HCT116 (cell line): ENCODE data around the gene AGFG2.

ENCODE experiments used
- CEBPB ChIP-seq: IDR thresholded peaks from 2 replicates; pipeline ENCODE4 v1.6.1; 2012; ENCODE audit warnings: low read depth
- EZH2 ChIP-seq: fragments of 200-600 bp; sonication (generic); IDR thresholded peaks from 2 replicates; pipeline ENCODE4 v1.6.1; 2017; ENCODE audit warnings: antibody characterized with exemption, mixed run types
- EZH2phosphoT487 ChIP-seq: fragments of 200-600 bp; IDR thresholded peaks from 2 replicates; pipeline ENCODE4 v1.6.1; 2018; ENCODE audit warnings: antibody characterized with exemption, borderline replicate concordance
- POLR2A ChIP-seq: IDR thresholded peaks from 2 replicates; pipeline ENCODE4 v1.7.0; 2011; ENCODE audit warnings: borderline replicate concordance; ENCODE audit not compliant: insufficient read depth, insufficient read length; ENCODE audit errors: extremely low read depth
- RAD21 ChIP-seq: IDR thresholded peaks from 2 replicates; pipeline ENCODE4 v1.6.1; 2012; ENCODE audit warnings: low read depth, mild to moderate bottlenecking
- SIN3A ChIP-seq: IDR thresholded peaks from 2 replicates; pipeline ENCODE4 v1.6.1; 2012; ENCODE audit warnings: low read depth
- YY1 ChIP-seq: IDR thresholded peaks from 2 replicates; pipeline ENCODE4 v1.6.1; 2011; ENCODE audit warnings: low read length, low read depth, moderate library complexity, mild to moderate bottlenecking; ENCODE audit not compliant: insufficient replicate concordance; ENCODE audit errors: extremely low read depth
- TF ChIP-seq, protein P1 (sequence below), 3 experiments: fragments of 200-600 bp in 1 of 3; sonication (generic) in 1 of 3; IDR thresholded peaks in 2 of 3; conservative IDR thresholded peaks in 1 of 3; 2 replicates each; pipeline ENCODE4 v1.5.1; 2012 to 2017; ENCODE audit warnings: low read depth in 2 of 3, low read length in 2 of 3, antibody characterized with exemption in 1 of 3, borderline replicate concordance in 1 of 3, control low read depth in 1 of 3, mild to moderate bottlenecking in 1 of 3, mixed read lengths in 1 of 3, mixed run types in 1 of 3, moderate library complexity in 1 of 3; ENCODE audit not compliant: insufficient read depth in 1 of 3
- TF ChIP-seq, protein P2 (sequence below): IDR thresholded peaks from 2 replicates; pipeline ENCODE4 v1.6.1; 2012; ENCODE audit warnings: low read depth

GRCh38 chr7:100576384-100576993, 37.5 kb downstream of the AGFG2 start:
- TF ChIP-seq, protein P1, sequence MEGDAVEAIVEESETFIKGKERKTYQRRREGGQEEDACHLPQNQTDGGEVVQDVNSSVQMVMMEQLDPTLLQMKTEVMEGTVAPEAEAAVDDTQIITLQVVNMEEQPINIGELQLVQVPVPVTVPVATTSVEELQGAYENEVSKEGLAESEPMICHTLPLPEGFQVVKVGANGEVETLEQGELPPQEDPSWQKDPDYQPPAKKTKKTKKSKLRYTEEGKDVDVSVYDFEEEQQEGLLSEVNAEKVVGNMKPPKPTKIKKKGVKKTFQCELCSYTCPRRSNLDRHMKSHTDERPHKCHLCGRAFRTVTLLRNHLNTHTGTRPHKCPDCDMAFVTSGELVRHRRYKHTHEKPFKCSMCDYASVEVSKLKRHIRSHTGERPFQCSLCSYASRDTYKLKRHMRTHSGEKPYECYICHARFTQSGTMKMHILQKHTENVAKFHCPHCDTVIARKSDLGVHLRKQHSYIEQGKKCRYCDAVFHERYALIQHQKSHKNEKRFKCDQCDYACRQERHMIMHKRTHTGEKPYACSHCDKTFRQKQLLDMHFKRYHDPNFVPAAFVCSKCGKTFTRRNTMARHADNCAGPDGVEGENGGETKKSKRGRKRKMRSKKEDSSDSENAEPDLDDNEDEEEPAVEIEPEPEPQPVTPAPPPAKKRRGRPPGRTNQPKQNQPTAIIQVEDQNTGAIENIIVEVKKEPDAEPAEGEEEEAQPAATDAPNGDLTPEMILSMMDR (IDR thresholded peaks at IDR 0.05 in 2 of 3, conservative IDR thresholded peaks at IDR 0.05 in 1 of 3; ENCODE audit: borderline replicate concordance in 1 of 3, insufficient read depth in 1 of 3, low read depth in 2 of 3, low read length in 2 of 3), result no peak
- TF ChIP-seq EZH2phosphoT487 (no peak), CEBPB (no peak), POLR2A (no peak), RAD21 (no peak), EZH2 (no peak), YY1 (no peak), SIN3A (no peak)
- TF ChIP-seq, protein P2, sequence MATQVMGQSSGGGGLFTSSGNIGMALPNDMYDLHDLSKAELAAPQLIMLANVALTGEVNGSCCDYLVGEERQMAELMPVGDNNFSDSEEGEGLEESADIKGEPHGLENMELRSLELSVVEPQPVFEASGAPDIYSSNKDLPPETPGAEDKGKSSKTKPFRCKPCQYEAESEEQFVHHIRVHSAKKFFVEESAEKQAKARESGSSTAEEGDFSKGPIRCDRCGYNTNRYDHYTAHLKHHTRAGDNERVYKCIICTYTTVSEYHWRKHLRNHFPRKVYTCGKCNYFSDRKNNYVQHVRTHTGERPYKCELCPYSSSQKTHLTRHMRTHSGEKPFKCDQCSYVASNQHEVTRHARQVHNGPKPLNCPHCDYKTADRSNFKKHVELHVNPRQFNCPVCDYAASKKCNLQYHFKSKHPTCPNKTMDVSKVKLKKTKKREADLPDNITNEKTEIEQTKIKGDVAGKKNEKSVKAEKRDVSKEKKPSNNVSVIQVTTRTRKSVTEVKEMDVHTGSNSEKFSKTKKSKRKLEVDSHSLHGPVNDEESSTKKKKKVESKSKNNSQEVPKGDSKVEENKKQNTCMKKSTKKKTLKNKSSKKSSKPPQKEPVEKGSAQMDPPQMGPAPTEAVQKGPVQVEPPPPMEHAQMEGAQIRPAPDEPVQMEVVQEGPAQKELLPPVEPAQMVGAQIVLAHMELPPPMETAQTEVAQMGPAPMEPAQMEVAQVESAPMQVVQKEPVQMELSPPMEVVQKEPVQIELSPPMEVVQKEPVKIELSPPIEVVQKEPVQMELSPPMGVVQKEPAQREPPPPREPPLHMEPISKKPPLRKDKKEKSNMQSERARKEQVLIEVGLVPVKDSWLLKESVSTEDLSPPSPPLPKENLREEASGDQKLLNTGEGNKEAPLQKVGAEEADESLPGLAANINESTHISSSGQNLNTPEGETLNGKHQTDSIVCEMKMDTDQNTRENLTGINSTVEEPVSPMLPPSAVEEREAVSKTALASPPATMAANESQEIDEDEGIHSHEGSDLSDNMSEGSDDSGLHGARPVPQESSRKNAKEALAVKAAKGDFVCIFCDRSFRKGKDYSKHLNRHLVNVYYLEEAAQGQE, result no peak
